ENCODE results near the gene ARGLU1. TPM values are rescaled to one million over a fixed set of nuclear protein-coding genes. Genes with fewer than 3 reads are reported as not detected.

The ARGLU1 gene
- total RNA-seq, 2 experiments from 2014 or later = 89.2 to 91.8 TPM

- ChIA-PET CTCF (interaction anchor here (1.1 kb wide), 1 partner anchor 1120 kb away, joined by 3 read pairs; no protein-coding TSS in a partner anchor), POLR2A (no interaction called here)
- Mint-ChIP-seq H3K4me1 (ENCODE audit: low read depth) (peaks cover 10% of the 10 kb centered on the region), H3K27ac (no peak overlapping the region), H3K27me3 (peaks cover 54% of the 10 kb centered on the region), H3K4me3 (no peak overlapping the region), H3K9me3 (no peaks in the 10 kb centered on the region), H3K36me3 (ENCODE audit: low read depth) (no peaks in the 10 kb centered on the region)
- intact Hi-C loops (cut with micrococcal nuclease) = loop anchor here (5.0 kb wide), 1 partner anchor 448 kb away; no protein-coding TSS in a partner anchor
- ATAC-seq (no peak), DNase-seq (no peak)
- TF ChIP-seq CTCF (IDR thresholded peaks at IDR 0.05) = no peak
Observed at GRCh38 chr13:106530171-106530851, 37.6 kb downstream of the ARGLU1 start.

- TF ChIP-seq CTCF (IDR thresholded peaks at IDR 0.05) = no peak
Observed at GRCh38 chr13:106529415-106530170, 38.3 kb downstream of the ARGLU1 start.

GRCh38 chr13:106528718-106529414 is 39.1 kb downstream of the ARGLU1 start:
- Mint-ChIP-seq H3K9me3 (no peaks in the 10 kb centered on the region), H3K27me3 (peaks cover 51% of the 10 kb centered on the region), H3K4me1 (ENCODE audit: low read depth) (peaks cover 8% of the 10 kb centered on the region), H3K4me3 (no peak overlapping the region), H3K36me3 (ENCODE audit: low read depth) (no peaks in the 10 kb centered on the region), H3K27ac (no peak overlapping the region)
- ChIA-PET POLR2A (no interaction called here), CTCF (no interaction called here)
- ATAC-seq = no peak
- DNase-seq = no peak
- no peak for TF ChIP-seq CTCF (IDR thresholded peaks at IDR 0.05)
- intact Hi-C loops (cut with micrococcal nuclease) = no loop called here

More at GRCh38 chr13:106529415-106530170, 38.3 kb downstream of the ARGLU1 start:
- H3K9me3 Mint-ChIP-seq = no peaks in the 10 kb centered on the region
- H3K36me3 Mint-ChIP-seq (ENCODE audit: low read depth) = no peaks in the 10 kb centered on the region
- intact Hi-C loops (cut with micrococcal nuclease) = loop anchor here (5.0 kb wide), 1 partner anchor 447 kb away; no protein-coding TSS in a partner anchor
- peaks cover 10% of the 10 kb centered on the region for H3K4me1 Mint-ChIP-seq (ENCODE audit: low read depth)
- H3K27ac Mint-ChIP-seq = no peak overlapping the region
- ChIA-PET CTCF (interaction anchor here (1.1 kb wide), 1 partner anchor 1119 kb away, joined by 3 read pairs; no protein-coding TSS in a partner anchor), POLR2A (no interaction called here)
- ATAC-seq (no peak), DNase-seq (no peak)
- H3K27me3 Mint-ChIP-seq = peaks cover 53% of the 10 kb centered on the region
- no peak overlapping the region for H3K4me3 Mint-ChIP-seq

GRCh38 chr13:106527826-106528225 is 40.1 kb downstream of the ARGLU1 start:
- intact Hi-C loops (cut with micrococcal nuclease) = no loop called here
- Mint-ChIP-seq H3K4me1 (ENCODE audit: low read depth) (peaks cover 2% of the 10 kb centered on the region), H3K36me3 (ENCODE audit: low read depth) (no peaks in the 10 kb centered on the region), H3K4me3 (no peak overlapping the region), H3K27me3 (peaks cover 52% of the 10 kb centered on the region), H3K27ac (no peak overlapping the region), H3K9me3 (no peaks in the 10 kb centered on the region)
- ChIA-PET CTCF (interaction anchor here (0.8 to 0.9 kb wide), 2 partner anchors 9 to 41 kb away, joined by 3 to 4 read pairs; no protein-coding TSS in a partner anchor), POLR2A (no interaction called here)
- ATAC-seq (no peak), DNase-seq (no peak)
- TF ChIP-seq CTCF (IDR thresholded peaks at IDR 0.05) = no peak
